ENCODE measurements around the gene MBP.

MBP gene

DNA sequence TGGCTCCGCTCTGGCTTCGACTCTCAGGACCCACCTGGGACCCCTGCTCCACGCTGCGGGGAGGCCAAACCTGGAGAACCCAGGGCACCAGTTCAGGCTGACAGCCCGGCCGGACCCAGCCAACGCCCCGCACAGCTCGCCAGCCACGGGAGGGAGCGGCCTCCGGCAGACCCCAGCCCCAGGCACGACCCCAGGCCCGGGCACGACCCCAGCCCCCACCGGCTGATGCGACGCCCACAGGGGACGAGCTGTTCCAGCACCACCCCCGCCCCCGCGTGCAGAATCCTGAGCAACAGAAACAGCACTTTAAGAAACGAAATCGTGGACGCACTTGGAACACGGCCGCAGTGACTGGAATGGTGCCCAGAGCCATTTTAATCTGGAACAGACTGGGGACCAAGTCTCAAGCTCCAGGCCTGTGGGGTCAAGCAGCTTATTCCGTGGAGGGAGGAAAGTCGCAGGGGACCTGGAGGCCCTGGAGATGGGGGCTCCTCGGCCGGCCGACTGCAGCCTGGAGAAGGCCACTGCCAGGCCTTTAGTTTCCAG, 74.2 kb downstream of the MBP start:
- TF ChIP-seq, protein P1, sequence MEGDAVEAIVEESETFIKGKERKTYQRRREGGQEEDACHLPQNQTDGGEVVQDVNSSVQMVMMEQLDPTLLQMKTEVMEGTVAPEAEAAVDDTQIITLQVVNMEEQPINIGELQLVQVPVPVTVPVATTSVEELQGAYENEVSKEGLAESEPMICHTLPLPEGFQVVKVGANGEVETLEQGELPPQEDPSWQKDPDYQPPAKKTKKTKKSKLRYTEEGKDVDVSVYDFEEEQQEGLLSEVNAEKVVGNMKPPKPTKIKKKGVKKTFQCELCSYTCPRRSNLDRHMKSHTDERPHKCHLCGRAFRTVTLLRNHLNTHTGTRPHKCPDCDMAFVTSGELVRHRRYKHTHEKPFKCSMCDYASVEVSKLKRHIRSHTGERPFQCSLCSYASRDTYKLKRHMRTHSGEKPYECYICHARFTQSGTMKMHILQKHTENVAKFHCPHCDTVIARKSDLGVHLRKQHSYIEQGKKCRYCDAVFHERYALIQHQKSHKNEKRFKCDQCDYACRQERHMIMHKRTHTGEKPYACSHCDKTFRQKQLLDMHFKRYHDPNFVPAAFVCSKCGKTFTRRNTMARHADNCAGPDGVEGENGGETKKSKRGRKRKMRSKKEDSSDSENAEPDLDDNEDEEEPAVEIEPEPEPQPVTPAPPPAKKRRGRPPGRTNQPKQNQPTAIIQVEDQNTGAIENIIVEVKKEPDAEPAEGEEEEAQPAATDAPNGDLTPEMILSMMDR (IDR thresholded peaks at IDR 0.05; ENCODE audit: low read length): no peak
- no peak for TF ChIP-seq EZH2 (IDR thresholded peaks at IDR 0.05; ENCODE audit: borderline replicate concordance, low read length)
- H3K36me3 ChIP-seq (ENCODE audit: insufficient read depth, low read length): peaks cover 23% of the 10 kb centered on the region
- no peaks in the 10 kb centered on the region for H3K79me2 ChIP-seq (ENCODE audit: insufficient read depth, low read length)
- no peak overlapping the region for H3K27ac ChIP-seq (ENCODE audit: low read depth, low read length, poor library complexity, severe bottlenecking)
- H3K4me3 ChIP-seq (ENCODE audit: low read depth, low read length, poor library complexity, severe bottlenecking): no peak overlapping the region
- H3K9ac ChIP-seq (ENCODE audit: low read length): no peak overlapping the region
- peaks cover 16% of the 10 kb centered on the region; the same call in 1 of the 2 replicates for H3F3A ChIP-seq (ENCODE audit: insufficient read depth, low read length)
- no peaks in the 10 kb centered on the region for H3K9me2 ChIP-seq (ENCODE audit: low read depth, low read length)
- H3K4me1 ChIP-seq (ENCODE audit: insufficient read depth, low read length, severe bottlenecking): peaks cover 78% of the 10 kb centered on the region
- H3K4me2 ChIP-seq (ENCODE audit: low read length): no peak overlapping the region
- H2AFZ ChIP-seq (ENCODE audit: low read length): no peak overlapping the region
- H3K9me3 ChIP-seq (ENCODE audit: low read length): no peaks in the 10 kb centered on the region
- no peaks in the 10 kb centered on the region for H4K20me1 ChIP-seq (ENCODE audit: insufficient read depth, low read length)
- no peaks in the 10 kb centered on the region for H3K27me3 ChIP-seq (ENCODE audit: insufficient read depth, low read length)

- Histone ChIP-seq H3F3A (ENCODE audit: insufficient read depth, low read length) (peaks cover 11% of the 10 kb centered on the region; the same call in 1 of the 2 replicates), H3K9me3 (ENCODE audit: low read length) (no peaks in the 10 kb centered on the region), H3K79me2 (ENCODE audit: insufficient read depth, low read length) (no peaks in the 10 kb centered on the region), H3K4me2 (ENCODE audit: low read length) (peak overlapping the region; percentile 56), H3K9me2 (ENCODE audit: low read depth, low read length) (no peaks in the 10 kb centered on the region), H4K20me1 (ENCODE audit: insufficient read depth, low read length) (no peaks in the 10 kb centered on the region), H3K27me3 (ENCODE audit: insufficient read depth, low read length) (no peaks in the 10 kb centered on the region), H3K4me3 (ENCODE audit: low read depth, low read length, poor library complexity, severe bottlenecking) (peak overlapping the region; percentile 6), H3K4me1 (ENCODE audit: insufficient read depth, low read length, severe bottlenecking) (peaks cover 78% of the 10 kb centered on the region), H3K36me3 (ENCODE audit: insufficient read depth, low read length) (peaks cover 22% of the 10 kb centered on the region), H3K9ac (ENCODE audit: low read length) (peak overlapping the region; percentile 61), H2AFZ (ENCODE audit: low read length) (no peak overlapping the region), H3K27ac (ENCODE audit: low read depth, low read length, poor library complexity, severe bottlenecking) (peak overlapping the region; percentile 94)
- TF ChIP-seq, protein P1 (IDR thresholded peaks at IDR 0.05; ENCODE audit: low read length): no peak
- TF ChIP-seq EZH2 (IDR thresholded peaks at IDR 0.05; ENCODE audit: borderline replicate concordance, low read length): no peak
These were observed 75.6 kb downstream of the MBP start for GRCh38 chr18:77057006-77057395.

DNA sequence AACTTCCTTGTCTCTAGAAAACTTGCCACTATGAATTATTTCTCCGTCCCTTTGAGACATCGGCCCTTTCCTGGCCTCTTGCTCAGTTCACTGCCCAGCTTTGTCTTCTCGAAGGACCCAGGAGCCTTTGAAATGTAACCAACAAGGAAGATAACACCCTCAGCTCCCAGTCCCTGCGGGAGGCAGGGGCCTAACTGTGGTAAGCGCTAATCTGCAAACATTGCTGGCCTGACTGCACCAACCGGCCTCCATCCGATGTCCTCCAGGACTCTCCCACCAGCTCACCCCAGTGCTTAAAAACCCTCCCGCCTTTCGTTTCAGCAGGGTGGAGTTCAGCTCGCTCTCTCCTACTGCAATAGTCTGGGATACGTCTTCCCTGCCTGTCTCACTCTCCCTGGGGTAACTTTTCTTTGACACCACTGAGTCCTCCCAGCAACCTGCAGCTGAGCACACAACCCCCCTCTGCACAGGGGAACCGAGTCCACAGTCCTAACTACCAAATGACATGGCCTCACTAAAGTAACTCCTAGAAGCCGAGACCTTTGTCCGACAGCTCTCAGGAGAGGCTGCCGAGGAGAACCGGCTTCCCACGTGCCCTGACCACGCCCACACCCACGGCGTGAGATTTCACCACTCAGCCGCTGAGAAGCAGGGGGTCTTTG, 76.1 kb downstream of the MBP start:
- Histone ChIP-seq H4K20me1 (ENCODE audit: insufficient read depth, low read length) (no peaks in the 10 kb centered on the region), H3K27ac (ENCODE audit: low read depth, low read length, poor library complexity, severe bottlenecking) (peak overlapping the region; percentile 94), H3K27me3 (ENCODE audit: insufficient read depth, low read length) (no peaks in the 10 kb centered on the region), H3K9ac (ENCODE audit: low read length) (peak overlapping the region; percentile 61), H3K79me2 (ENCODE audit: insufficient read depth, low read length) (no peaks in the 10 kb centered on the region), H3K36me3 (ENCODE audit: insufficient read depth, low read length) (peaks cover 22% of the 10 kb centered on the region), H3F3A (ENCODE audit: insufficient read depth, low read length) (peaks cover 6% of the 10 kb centered on the region; the same call in 1 of the 2 replicates), H3K4me1 (ENCODE audit: insufficient read depth, low read length, severe bottlenecking) (peaks cover 78% of the 10 kb centered on the region), H3K4me2 (ENCODE audit: low read length) (peak overlapping the region; percentile 56), H3K9me2 (ENCODE audit: low read depth, low read length) (no peaks in the 10 kb centered on the region), H2AFZ (ENCODE audit: low read length) (no peak overlapping the region), H3K9me3 (ENCODE audit: low read length) (no peaks in the 10 kb centered on the region), H3K4me3 (ENCODE audit: low read depth, low read length, poor library complexity, severe bottlenecking) (peak overlapping the region; percentile 17)
- TF ChIP-seq EZH2 (IDR thresholded peaks at IDR 0.05; ENCODE audit: borderline replicate concordance, low read length): no peak
- TF ChIP-seq, protein P1 (IDR thresholded peaks at IDR 0.05; ENCODE audit: low read length): no peak
